ENCODE results near the gene RAB41.

RAB41 gene

DNA sequence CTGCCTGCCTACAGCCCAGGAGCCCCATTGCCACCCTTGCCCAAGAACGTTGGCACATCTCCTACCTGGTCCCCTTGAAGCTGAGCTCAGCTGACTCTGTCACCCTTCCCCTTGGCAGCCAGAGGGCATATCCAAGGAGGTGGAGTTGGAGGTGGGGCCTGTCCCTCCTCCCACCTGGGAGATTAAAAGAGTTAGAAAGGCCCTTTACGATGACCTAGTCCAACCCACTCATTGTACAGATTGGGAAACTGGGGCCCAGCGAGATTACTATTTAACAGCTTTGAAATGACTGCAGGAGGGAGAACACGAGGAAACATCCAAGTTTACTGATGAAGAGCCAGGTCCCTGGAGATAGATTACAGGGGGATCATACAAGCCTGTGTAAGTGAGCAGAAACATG is 21.9 kb upstream of the RAB41 start, which contains the start of gene P2RY4:
P2RY4 (minus strand) TSS at position 101 of the 400 bp plus-strand sequence. CDS start 580 bp downstream, outside the sequence.
- Histone ChIP-seq H3K79me2 (ENCODE audit: low read length) (no peaks in the 10 kb centered on the region), H3K27me3 (replicated peaks; ENCODE audit: insufficient read depth, low read length) (no peaks in the 10 kb centered on the region), H3K9ac (ENCODE audit: low read length) (no peak within 1 kb of the TSS), H3K36me3 (replicated peaks; ENCODE audit: insufficient read depth, low read length) (no peaks in the 10 kb centered on the region), H3K4me2 (ENCODE audit: low read depth, low read length) (no peak within 1 kb of the TSS), H2AFZ (ENCODE audit: low read length) (no peak within 1 kb of the TSS), H3F3A (ENCODE audit: insufficient read depth, low read length) (no peaks in the 10 kb centered on the region), H3K27ac (ENCODE audit: low read length) (no peak within 1 kb of the TSS), H4K20me1 (ENCODE audit: insufficient read depth, low read length) (no peaks in the 10 kb centered on the region), H3K9me3 (replicated peaks; ENCODE audit: insufficient read depth, low read length) (no peaks in the 10 kb centered on the region), H3K4me1 (ENCODE audit: low read length) (no peaks in the 10 kb centered on the region), H3K9me2 (replicated peaks; ENCODE audit: insufficient read depth, low read length) (no peaks in the 10 kb centered on the region), H3K4me3 (ENCODE audit: low read length) (no peak within 1 kb of the TSS)
- TF ChIP-seq EZH2phosphoT487 (IDR thresholded peaks at IDR 0.05; ENCODE audit: low read length) = no peak
- no peak for TF ChIP-seq EZH2 (optimal IDR thresholded peaks at IDR 0.05; ENCODE audit: low read depth, low read length)
- TF ChIP-seq, protein P1, sequence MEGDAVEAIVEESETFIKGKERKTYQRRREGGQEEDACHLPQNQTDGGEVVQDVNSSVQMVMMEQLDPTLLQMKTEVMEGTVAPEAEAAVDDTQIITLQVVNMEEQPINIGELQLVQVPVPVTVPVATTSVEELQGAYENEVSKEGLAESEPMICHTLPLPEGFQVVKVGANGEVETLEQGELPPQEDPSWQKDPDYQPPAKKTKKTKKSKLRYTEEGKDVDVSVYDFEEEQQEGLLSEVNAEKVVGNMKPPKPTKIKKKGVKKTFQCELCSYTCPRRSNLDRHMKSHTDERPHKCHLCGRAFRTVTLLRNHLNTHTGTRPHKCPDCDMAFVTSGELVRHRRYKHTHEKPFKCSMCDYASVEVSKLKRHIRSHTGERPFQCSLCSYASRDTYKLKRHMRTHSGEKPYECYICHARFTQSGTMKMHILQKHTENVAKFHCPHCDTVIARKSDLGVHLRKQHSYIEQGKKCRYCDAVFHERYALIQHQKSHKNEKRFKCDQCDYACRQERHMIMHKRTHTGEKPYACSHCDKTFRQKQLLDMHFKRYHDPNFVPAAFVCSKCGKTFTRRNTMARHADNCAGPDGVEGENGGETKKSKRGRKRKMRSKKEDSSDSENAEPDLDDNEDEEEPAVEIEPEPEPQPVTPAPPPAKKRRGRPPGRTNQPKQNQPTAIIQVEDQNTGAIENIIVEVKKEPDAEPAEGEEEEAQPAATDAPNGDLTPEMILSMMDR (IDR thresholded peaks at IDR 0.05; ENCODE audit: low read length) = no peak
- DNase-seq = no peak

DNA sequence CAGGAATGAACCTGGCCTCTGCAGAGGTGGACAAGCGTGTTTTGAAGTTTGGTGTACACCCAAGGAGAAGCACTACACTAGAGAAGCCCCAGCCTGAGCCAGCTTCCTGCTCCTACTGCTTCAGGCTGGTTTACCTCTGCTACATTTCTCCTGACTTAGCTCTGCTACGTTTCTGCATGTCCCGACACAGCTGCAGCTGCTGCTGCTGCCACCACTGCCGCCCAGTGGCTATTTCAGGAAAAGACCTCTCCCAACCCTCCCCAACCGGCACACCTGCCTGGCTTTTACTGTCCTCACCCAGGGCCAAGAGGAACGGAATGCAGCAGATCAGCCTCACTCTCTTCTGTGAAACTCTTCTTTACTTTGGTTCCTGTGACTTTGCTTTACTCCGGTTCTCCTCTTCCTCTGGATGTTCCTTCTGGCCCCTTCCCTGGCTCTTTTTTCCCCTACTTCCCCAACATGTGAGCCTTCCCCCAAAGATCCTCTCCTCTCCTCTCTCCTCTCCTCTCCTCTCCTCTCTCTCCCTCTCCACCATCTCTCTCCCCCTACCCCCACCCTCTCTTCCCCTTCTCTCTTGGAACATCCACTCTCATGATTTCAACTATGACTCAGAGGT is 18.9 kb upstream of the RAB41 start:
- Histone ChIP-seq H3K4me3 (ENCODE audit: low read length) (no peak overlapping the region), H3K27ac (ENCODE audit: low read length) (no peak overlapping the region), H3K36me3 (replicated peaks; ENCODE audit: insufficient read depth, low read length) (no peaks in the 10 kb centered on the region), H3F3A (ENCODE audit: insufficient read depth, low read length) (no peaks in the 10 kb centered on the region), H3K9me2 (replicated peaks; ENCODE audit: insufficient read depth, low read length) (no peaks in the 10 kb centered on the region), H3K4me1 (ENCODE audit: low read length) (no peaks in the 10 kb centered on the region), H3K4me2 (ENCODE audit: low read depth, low read length) (no peak overlapping the region), H3K9me3 (replicated peaks; ENCODE audit: insufficient read depth, low read length) (no peaks in the 10 kb centered on the region), H3K9ac (ENCODE audit: low read length) (no peak overlapping the region), H3K27me3 (replicated peaks; ENCODE audit: insufficient read depth, low read length) (no peaks in the 10 kb centered on the region), H4K20me1 (ENCODE audit: insufficient read depth, low read length) (no peaks in the 10 kb centered on the region), H3K79me2 (ENCODE audit: low read length) (no peaks in the 10 kb centered on the region), H2AFZ (ENCODE audit: low read length) (no peak overlapping the region)
- no peak for TF ChIP-seq EZH2 (optimal IDR thresholded peaks at IDR 0.05; ENCODE audit: low read depth, low read length)
- TF ChIP-seq, protein P1 (IDR thresholded peaks at IDR 0.05; ENCODE audit: low read length) = peak; percentile 50
- TF ChIP-seq EZH2phosphoT487 (IDR thresholded peaks at IDR 0.05; ENCODE audit: low read length) = no peak
- DNase-seq = peak; percentile 46

DNA sequence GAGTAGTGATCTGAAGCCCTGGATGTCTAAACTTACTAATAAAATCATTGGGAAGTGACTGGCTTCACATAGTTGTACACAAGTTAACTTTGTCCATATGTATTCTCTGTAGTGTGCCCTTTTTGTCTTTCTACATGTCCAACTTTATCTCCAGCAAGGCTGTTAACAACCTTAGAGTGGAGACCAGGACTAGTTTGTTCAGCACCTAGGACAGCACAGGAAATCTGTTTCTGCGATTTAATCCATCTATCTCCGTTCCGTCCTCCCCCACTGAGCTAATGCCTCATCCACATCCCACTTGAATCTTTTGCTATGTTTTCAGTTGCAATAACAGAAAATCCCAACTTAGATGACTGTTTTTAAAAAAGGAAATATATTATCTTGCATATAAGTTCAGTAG is 17.2 kb upstream of the RAB41 start:
- H2AFZ ChIP-seq (ENCODE audit: low read length) = no peak overlapping the region
- no peaks in the 10 kb centered on the region for H3K4me1 ChIP-seq (ENCODE audit: low read length)
- no peaks in the 10 kb centered on the region for H3K9me2 ChIP-seq (replicated peaks; ENCODE audit: insufficient read depth, low read length)
- no peaks in the 10 kb centered on the region for H3K36me3 ChIP-seq (replicated peaks; ENCODE audit: insufficient read depth, low read length)
- no peak overlapping the region for H3K4me2 ChIP-seq (ENCODE audit: low read depth, low read length)
- no peaks in the 10 kb centered on the region for H3K79me2 ChIP-seq (ENCODE audit: low read length)
- no peak overlapping the region for H3K9ac ChIP-seq (ENCODE audit: low read length)
- no peaks in the 10 kb centered on the region for H3K9me3 ChIP-seq (replicated peaks; ENCODE audit: insufficient read depth, low read length)
- H3F3A ChIP-seq (ENCODE audit: insufficient read depth, low read length) = no peaks in the 10 kb centered on the region
- no peaks in the 10 kb centered on the region for H4K20me1 ChIP-seq (ENCODE audit: insufficient read depth, low read length)
- no peak for DNase-seq
- TF ChIP-seq EZH2phosphoT487 (IDR thresholded peaks at IDR 0.05; ENCODE audit: low read length) (no peak), EZH2 (optimal IDR thresholded peaks at IDR 0.05; ENCODE audit: low read depth, low read length) (no peak)
- TF ChIP-seq, protein P1 (IDR thresholded peaks at IDR 0.05; ENCODE audit: low read length) = no peak
- H3K27me3 ChIP-seq (replicated peaks; ENCODE audit: insufficient read depth, low read length) = no peaks in the 10 kb centered on the region
- H3K4me3 ChIP-seq (ENCODE audit: low read length) = no peak overlapping the region
- H3K27ac ChIP-seq (ENCODE audit: low read length) = no peak overlapping the region

All from MM.1S (cell line).